Uterus (tissue), 4 donors: Measurements from ENCODE around the gene ITSN1. TPM values are rescaled to one million over a fixed set of nuclear protein-coding genes. Genes with fewer than 3 reads are reported as not detected.

Experiments
- DNase-seq, 2 donors: peaks; one replicate each; pipeline ENCODE4 v3.0.0-alpha.2; 2019 to 2020
- H3K27ac ChIP-seq, 2 donors: fragments of 200-600 bp; sonication (generic); 1 replicate in 1 of 2; 2 replicates in 1 of 2; pipeline ENCODE4 v1.5.1; 2016 to 2018
- H3K27me3 ChIP-seq, 2 donors: fragments of 200-600 bp; sonication (generic); one replicate each; pipeline ENCODE4 v1.5.1; 2018 to 2019; ENCODE audit warnings: control low read depth in 1 of 2
- H3K36me3 ChIP-seq, 2 donors: fragments of 200-600 bp; sonication (generic); one replicate each; pipeline ENCODE4 v1.5.1; 2019; ENCODE audit warnings: control low read depth in 1 of 2
- H3K4me1 ChIP-seq, 2 donors: fragments of 200-600 bp; sonication (generic); one replicate each; pipeline ENCODE4 v1.5.1; 2018 to 2019; ENCODE audit warnings: control low read depth in 1 of 2
- H3K4me3 ChIP-seq, 2 donors: fragments of 200-600 bp; sonication (generic); 1 replicate in 1 of 2; 2 replicates in 1 of 2; pipeline ENCODE4 v1.5.1; 2018 to 2019; ENCODE audit warnings: mild to moderate bottlenecking in 1 of 2
- H3K9me3 ChIP-seq, 2 donors: fragments of 200-600 bp; sonication (generic); one replicate each; pipeline ENCODE4 v1.5.1; 2019; ENCODE audit warnings: control low read depth in 1 of 2
- CTCF ChIP-seq, 4 experiments: fragments of 200-600 bp in 2 of 4; fragments of 450-650 bp in 2 of 4; sonication (generic) in 2 of 4; IDR thresholded peaks; one replicate each; pipeline ENCODE4 v1.5.1; 2016 to 2019; ENCODE audit warnings: antibody characterized with exemption in 4 of 4, mild to moderate bottlenecking in 2 of 4, moderate library complexity in 1 of 4
- POLR2A ChIP-seq, 2 donors: fragments of 450-650 bp; IDR thresholded peaks; one replicate each; pipeline ENCODE4 v1.6.1; 2016; ENCODE audit warnings: antibody characterized with exemption in 2 of 2, mild to moderate bottlenecking in 1 of 2, moderate library complexity in 1 of 2
- intact Hi-C: fragments of 100-400 bp; cut with DNase I; formaldehyde crosslinking; loops from one replicate; pipeline ENCODE4 v1.15.1; 2023; ENCODE audit warnings: low total_unique reads
- total RNA-seq, 4 donors: library from RNA; depleted of rRNA in 3 of 4; stranded (reverse); fragments of >200 nt in 3 of 4; gene quantifications; one replicate each; pipeline versions ENCODE4 v1.1.0 to v1.2.4, GENCODE V29; 2014 to 2023
- donor health status: DM: yes; HTN: yes; CAD: no.

The ITSN1 gene
- total RNA-seq, 4 donors from 2014 or later, result 21.8 to 77.4 (median 48.1) TPM

GRCh38 chr21:33871171-33871570 is 228.9 kb downstream of the ITSN1 start:
- no peaks in the 10 kb centered on the region for H3K9me3 ChIP-seq
- intact Hi-C loops, result no loop called here

DNA sequence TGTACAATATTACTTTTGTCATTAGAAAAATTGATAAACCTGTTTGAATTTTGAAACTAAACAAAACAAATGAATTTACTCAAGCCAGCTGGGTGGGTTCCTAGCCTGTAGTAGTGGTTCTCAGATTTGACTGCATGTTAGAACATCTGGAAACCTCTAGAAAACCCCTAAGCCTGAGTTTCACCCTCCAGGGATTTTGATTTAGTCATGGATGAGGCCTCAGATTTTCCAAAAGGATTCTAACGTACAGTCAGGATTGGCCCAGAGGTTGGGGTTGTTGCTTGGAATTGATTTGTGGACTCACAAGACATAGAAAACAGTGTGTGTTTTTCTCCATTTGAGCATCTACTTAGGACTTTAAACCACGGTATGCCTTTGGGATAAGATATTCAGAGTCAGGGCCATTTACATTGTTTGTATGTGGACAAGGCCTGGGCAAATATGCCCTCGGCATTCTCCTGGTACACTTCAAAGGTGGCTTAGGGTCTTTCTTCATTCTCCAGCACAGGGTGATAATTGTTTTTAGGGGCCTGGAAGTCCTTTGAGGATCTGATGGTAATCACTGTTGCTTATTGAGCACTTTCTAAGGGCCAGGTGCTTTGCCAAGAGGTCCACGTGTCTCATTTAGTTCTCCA is 230.7 kb downstream of the ITSN1 start:
- Histone ChIP-seq H3K4me1 (no peaks in the 10 kb centered on the region), H3K9me3 (no peaks in the 10 kb centered on the region), H3K27ac (no peak overlapping the region), H3K4me3 (no peak overlapping the region), H3K36me3 (no peaks in the 10 kb centered on the region), H3K27me3 (no peaks in the 10 kb centered on the region)
- DNase-seq, result no peak
- TF ChIP-seq CTCF (IDR thresholded peaks at IDR 0.05) (no peak), POLR2A (IDR thresholded peaks at IDR 0.05) (no peak)
- intact Hi-C loops, result no loop called here

More at GRCh38 chr21:33871171-33871570, 228.9 kb downstream of the ITSN1 start:
- no peaks in the 10 kb centered on the region for H3K4me1 ChIP-seq
- H3K27ac ChIP-seq, result no peak overlapping the region
- H3K4me3 ChIP-seq, result no peak overlapping the region
- no peak for TF ChIP-seq POLR2A (IDR thresholded peaks at IDR 0.05)
- no peak for TF ChIP-seq CTCF (IDR thresholded peaks at IDR 0.05)
- no peaks in the 10 kb centered on the region for H3K36me3 ChIP-seq
- no peaks in the 10 kb centered on the region for H3K27me3 ChIP-seq
- DNase-seq, result no peak

DNA sequence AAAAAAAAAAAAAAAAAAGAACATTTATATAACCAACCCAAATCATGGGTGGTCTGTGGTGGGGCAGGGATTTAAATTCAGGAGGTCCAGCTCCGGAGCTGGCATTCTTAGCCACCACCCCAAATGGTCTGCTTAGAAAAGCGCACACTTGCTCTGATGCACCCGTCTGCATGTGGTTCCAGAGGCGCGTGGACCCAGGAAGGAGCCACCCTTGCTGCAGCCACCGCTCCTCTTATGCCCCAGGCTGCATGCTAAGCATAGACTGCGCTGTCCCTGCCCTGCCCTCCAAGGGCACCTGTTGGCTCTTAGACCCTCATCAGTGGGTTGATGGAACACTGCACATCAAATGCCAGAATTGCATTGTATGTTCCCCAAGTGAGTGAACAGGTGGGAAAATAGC is 231.9 kb downstream of the ITSN1 start:
- Histone ChIP-seq H3K27me3 (no peaks in the 10 kb centered on the region), H3K27ac (no peak overlapping the region), H3K36me3 (no peaks in the 10 kb centered on the region), H3K4me3 (no peak overlapping the region), H3K4me1 (no peaks in the 10 kb centered on the region), H3K9me3 (no peaks in the 10 kb centered on the region)
- intact Hi-C loops, result no loop called here
- no peak for TF ChIP-seq POLR2A (IDR thresholded peaks at IDR 0.05)
- TF ChIP-seq CTCF (IDR thresholded peaks at IDR 0.05), result no peak
- no peak for DNase-seq

DNA sequence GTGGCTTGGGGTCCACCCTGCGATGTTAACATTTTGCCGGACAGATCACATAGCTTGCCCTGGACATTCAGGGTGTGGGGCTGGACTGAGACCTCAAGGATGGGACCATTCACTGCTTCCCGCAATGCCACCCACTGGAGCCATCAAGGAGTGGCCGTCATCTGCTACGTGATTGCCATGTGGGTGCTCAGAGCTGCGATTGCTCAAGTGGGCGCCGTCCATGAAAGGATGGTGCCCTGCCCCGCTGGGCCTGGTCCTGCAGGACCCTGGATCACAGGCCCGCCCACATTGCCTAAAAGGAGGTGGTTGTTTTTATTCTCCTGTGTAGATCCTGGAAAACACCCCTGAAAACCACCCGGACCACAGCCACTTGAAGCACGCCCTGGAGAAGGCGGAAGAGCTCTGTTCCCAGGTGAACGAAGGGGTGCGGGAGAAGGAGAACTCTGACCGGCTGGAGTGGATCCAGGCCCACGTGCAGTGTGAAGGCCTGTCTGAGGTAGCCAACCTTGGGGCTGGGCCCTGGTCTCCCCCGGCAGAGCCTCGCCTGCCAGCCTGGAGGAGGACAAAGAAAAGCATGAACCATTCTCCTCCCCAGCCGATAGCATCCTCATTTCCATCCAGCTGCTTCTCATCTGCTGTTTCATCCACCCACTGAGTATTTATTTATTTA is 232.9 kb downstream of the ITSN1 start:
- Histone ChIP-seq H3K4me3 (no peak overlapping the region), H3K27ac (no peak overlapping the region), H3K4me1 (no peaks in the 10 kb centered on the region), H3K36me3 (no peaks in the 10 kb centered on the region), H3K9me3 (no peaks in the 10 kb centered on the region), H3K27me3 (no peaks in the 10 kb centered on the region)
- intact Hi-C loops, result no loop called here
- DNase-seq, result no peak
- TF ChIP-seq POLR2A (IDR thresholded peaks at IDR 0.05) (no peak), CTCF (IDR thresholded peaks at IDR 0.05) (no peak)

GRCh38 chr21:33878824-33879223 is 236.5 kb downstream of the ITSN1 start:
- intact Hi-C loops, result no loop called here
- Histone ChIP-seq H3K4me1 (no peaks in the 10 kb centered on the region), H3K36me3 (no peaks in the 10 kb centered on the region), H3K4me3 (no peak overlapping the region), H3K9me3 (no peaks in the 10 kb centered on the region), H3K27me3 (no peaks in the 10 kb centered on the region), H3K27ac (no peak overlapping the region)
- no peak for DNase-seq
- TF ChIP-seq CTCF (IDR thresholded peaks at IDR 0.05), result no peak
- TF ChIP-seq POLR2A (IDR thresholded peaks at IDR 0.05), result no peak
